CD14-positive monocyte (primary cell): ENCODE measurements around the gene SLC35B4. TPM values are rescaled to one million over a fixed set of nuclear protein-coding genes. Genes with fewer than 3 reads are reported as not detected.

ENCODE experiments used
- DNase-seq, 3 donors: peaks; one replicate each; pipeline ENCODE4 v3.0.0-alpha.2; 2011 to 2022
- H2AFZ ChIP-seq: 2 replicates; pipeline ENCODE4 v1.6.0; 2012; ENCODE audit warnings: mild to moderate bottlenecking, low read depth, low read length, inconsistent platforms; ENCODE audit not compliant: insufficient read depth, poor library complexity, severe bottlenecking
- H3K27ac ChIP-seq, 2 donors: 1 replicate in 1 of 2; 2 replicates in 1 of 2; pipeline ENCODE4 v1.5.1; 2012 to 2013; ENCODE audit warnings: low read length in 2 of 2, control low read depth in 1 of 2, inconsistent platforms in 1 of 2, low read depth in 1 of 2, mild to moderate bottlenecking in 1 of 2
- H3K27me3 ChIP-seq, 2 donors: one replicate each; pipeline versions ENCODE4 v1.6.0 to v1.6.1; 2011 to 2013; ENCODE audit warnings: low read length in 2 of 2; ENCODE audit not compliant: control insufficient read depth in 2 of 2, insufficient read depth in 2 of 2
- H3K36me3 ChIP-seq, 2 donors: replicated peaks in 1 of 2; 1 replicate in 1 of 2; 2 replicates in 1 of 2; pipeline versions ENCODE4 v1.5.1 to v1.6.1; 2012 to 2013; ENCODE audit warnings: low read length in 2 of 2, control low read depth in 1 of 2, inconsistent platforms in 1 of 2, mild to moderate bottlenecking in 1 of 2; ENCODE audit not compliant: insufficient read depth in 2 of 2, control insufficient read depth in 1 of 2
- H3K4me1 ChIP-seq, 2 donors: 1 replicate in 1 of 2; 2 replicates in 1 of 2; pipeline versions ENCODE4 v1.5.1 to v1.6.1; 2012 to 2013; ENCODE audit warnings: low read length in 2 of 2, control low read depth in 1 of 2, inconsistent platforms in 1 of 2, mild to moderate bottlenecking in 1 of 2, moderate library complexity in 1 of 2; ENCODE audit not compliant: insufficient read depth in 2 of 2, control insufficient read depth in 1 of 2
- H3K4me2 ChIP-seq: replicated peaks from 2 replicates; pipeline ENCODE3; 2012; ENCODE audit warnings: low read length, moderate library complexity, mild to moderate bottlenecking; ENCODE audit not compliant: poor library complexity, severe bottlenecking; ENCODE audit errors: extremely low read depth
- H3K4me3 ChIP-seq, 3 experiments: fragments of 200-600 bp in 1 of 3; sonication (generic) in 1 of 3; replicated peaks in 1 of 3; 1 replicate in 2 of 3; 2 replicates in 1 of 3; pipeline ENCODE4 v1.5.1; 2011 to 2013; ENCODE audit warnings: low read length in 3 of 3, mild to moderate bottlenecking in 3 of 3, control low read depth in 2 of 3, low read depth in 2 of 3, inconsistent platforms in 1 of 3, moderate library complexity in 1 of 3
- H3K79me2 ChIP-seq: 2 replicates; pipeline ENCODE4 v1.6.0; 2012; ENCODE audit warnings: mild to moderate bottlenecking, control low read depth, inconsistent platforms, low read length, moderate library complexity; ENCODE audit not compliant: insufficient read depth
- H3K9ac ChIP-seq: 2 replicates; pipeline ENCODE4 v1.6.0; 2017; ENCODE audit warnings: low read length, mild to moderate bottlenecking; ENCODE audit not compliant: insufficient read depth, poor library complexity, severe bottlenecking
- H3K9me3 ChIP-seq, 2 donors: replicated peaks in 1 of 2; 1 replicate in 1 of 2; 2 replicates in 1 of 2; pipeline versions ENCODE4 v1.5.1 to v1.6.1; 2012 to 2013; ENCODE audit warnings: low read length in 2 of 2, control low read depth in 1 of 2; ENCODE audit not compliant: control insufficient read depth in 1 of 2, insufficient read depth in 1 of 2
- H4K20me1 ChIP-seq: 2 replicates; pipeline ENCODE4 v1.6.0; 2012; ENCODE audit warnings: mild to moderate bottlenecking, low read length, control low read depth, moderate library complexity; ENCODE audit not compliant: insufficient read depth
- H3K27ac Mint-ChIP-seq, 7 donors: one replicate each; pipeline ENCODE4 v1.8.0; 2020; ENCODE audit warnings: mild to moderate bottlenecking in 7 of 7, mixed read lengths in 7 of 7, moderate library complexity in 6 of 7, inconsistent platforms in 2 of 7
- H3K27me3 Mint-ChIP-seq, 3 donors: one replicate each; pipeline ENCODE4 v1.8.0; 2021 to 2022; ENCODE audit warnings: low read depth in 3 of 3, mild to moderate bottlenecking in 3 of 3, mixed read lengths in 3 of 3, moderate library complexity in 3 of 3, inconsistent platforms in 1 of 3
- H3K36me3 Mint-ChIP-seq, 2 donors: one replicate each; pipeline ENCODE4 v1.8.0; 2020; ENCODE audit warnings: mixed read lengths in 2 of 2, inconsistent platforms in 1 of 2, mild to moderate bottlenecking in 1 of 2
- H3K4me1 Mint-ChIP-seq: one replicate; pipeline ENCODE4 v1.8.0; 2020; ENCODE audit warnings: mild to moderate bottlenecking, mixed read lengths
- H3K4me3 Mint-ChIP-seq, 2 donors: one replicate each; pipeline ENCODE4 v1.8.0; 2020; ENCODE audit warnings: mild to moderate bottlenecking in 2 of 2, mixed read lengths in 2 of 2, moderate library complexity in 1 of 2
- H3K9me3 Mint-ChIP-seq, 7 donors: one replicate each; pipeline ENCODE4 v1.8.0; 2020 to 2022; ENCODE audit warnings: mixed read lengths in 7 of 7, mild to moderate bottlenecking in 6 of 7, moderate library complexity in 6 of 7, inconsistent platforms in 2 of 7
- CTCF ChIP-seq: fragments of 200-600 bp; IDR thresholded peaks from one replicate; pipeline ENCODE4 v1.8.0; 2022; ENCODE audit warnings: antibody characterized with exemption, mild to moderate bottlenecking
- WGBS: methylation state at CpG from one replicate; pipeline ENCODE4 v1.1.5; 2013; ENCODE audit warnings: missing lambda C conversion rate; ENCODE audit not compliant: insufficient coverage; 5-methylcytosine and 5-hydroxymethylcytosine counted together
- intact Hi-C, 2 donors: fragments of 100-400 bp; cut with micrococcal nuclease; formaldehyde crosslinking; loops; one replicate each; pipeline versions ENCODE4 v1.15.0 to v1.15.1; 2023
- polyA plus RNA-seq, 3 donors: library from polyadenylated mRNA; depleted of rRNA in 1 of 3; unstranded in 2 of 3; stranded (reverse) in 1 of 3; fragments of 300-500 nt in 2 of 3; fragments of >200 nt in 1 of 3; fragmentation: Illumina TruSeq in 2 of 3; gene quantifications; 1 replicate in 2 of 3; 2 replicates in 1 of 3; pipeline ENCODE4 v1.2.3, GENCODE V29; 2012 to 2021

The SLC35B4 gene
- polyA plus RNA-seq, 3 donors = 9.4 to 21.1 (median 12.7) TPM

DNA sequence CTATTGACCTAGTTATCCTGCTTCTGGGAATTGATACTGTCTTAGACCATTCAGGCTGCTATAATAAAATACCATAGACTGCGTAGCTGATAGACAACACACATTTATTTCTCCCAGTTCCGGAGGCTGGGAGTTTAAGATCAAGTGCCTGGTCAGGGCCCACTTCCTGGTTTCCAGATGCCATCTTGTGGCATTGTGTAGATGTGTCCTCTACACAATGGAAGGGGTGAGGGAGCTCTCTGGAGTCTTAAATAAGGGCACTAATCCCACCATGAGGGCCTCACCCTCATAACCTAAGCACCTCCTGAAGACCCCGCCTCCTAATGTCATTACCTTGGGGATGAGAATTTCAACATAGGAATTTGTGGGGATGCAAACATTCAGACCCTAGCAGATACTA, 62.4 kb downstream of the SLC35B4 start:
- TF ChIP-seq CTCF = peak; percentile 53
- H3K27me3 Mint-ChIP-seq = peaks cover 0 to 3% (median 2%) of the 10 kb centered on the region in 3 donors
- WGBS = no CpG with 5 or more reads among the region's 3 CpGs

GRCh38 chr7:134248196-134248595, 68.5 kb downstream of the SLC35B4 start:
- WGBS = 80% methylated on average over 2 of the region's 3 CpGs
- Histone ChIP-seq H3K4me3 (no peak overlapping the region), H3K9me3 (no peaks in the 10 kb centered on the region), H3K4me2 (no peak overlapping the region), H3K27ac (no peak overlapping the region), H3K4me1 (no peaks in the 10 kb centered on the region), H3K79me2 (no peaks in the 10 kb centered on the region), H3K27me3 (no peaks in the 10 kb centered on the region), H3K9ac (no peak overlapping the region), H4K20me1 (no peaks in the 10 kb centered on the region), H2AFZ (no peak overlapping the region), H3K36me3 (no peaks in the 10 kb centered on the region)
- peaks cover 2 to 11% (median 4%) of the 10 kb centered on the region in 3 donors for H3K27me3 Mint-ChIP-seq
- no peak for DNase-seq
- H3K4me3 Mint-ChIP-seq = no peak overlapping the region
- H3K27ac Mint-ChIP-seq = no peak overlapping the region
- intact Hi-C loops = no loop called here
- H3K4me1 Mint-ChIP-seq = no peaks in the 10 kb centered on the region
- H3K9me3 Mint-ChIP-seq = peaks cover 0 to 3% (median 1%) of the 10 kb centered on the region in 7 donors
- TF ChIP-seq CTCF = no peak
- H3K36me3 Mint-ChIP-seq = no peaks in the 10 kb centered on the region

More for the DNA sequence above, 62.4 kb downstream of the SLC35B4 start:
- no peaks in the 10 kb centered on the region for H3K36me3 Mint-ChIP-seq
- peaks cover 21% of the 10 kb centered on the region for H3K4me1 Mint-ChIP-seq
- no peak overlapping the region for H3K27ac ChIP-seq
- H3K9me3 ChIP-seq = no peaks in the 10 kb centered on the region
- H3K9me3 Mint-ChIP-seq = peaks cover 0 to 2% (median 0%) of the 10 kb centered on the region in 7 donors
- peak overlapping the region in 1 of 7 donors; percentile 1 for H3K27ac Mint-ChIP-seq
- no peaks in the 10 kb centered on the region for H3K36me3 ChIP-seq
- H3K4me1 ChIP-seq = peaks cover 8 to 11% of the 10 kb centered on the region in 2 donors
- H3K4me2 ChIP-seq = no peak overlapping the region
- no peaks in the 10 kb centered on the region for H3K27me3 ChIP-seq
- H2AFZ ChIP-seq = no peak overlapping the region
- H3K9ac ChIP-seq = no peak overlapping the region
- H4K20me1 ChIP-seq = no peaks in the 10 kb centered on the region
- H3K79me2 ChIP-seq = no peaks in the 10 kb centered on the region
- H3K4me3 Mint-ChIP-seq = no peak overlapping the region
- peak; percentile 5 to 39 (median 30) for DNase-seq
- no peak overlapping the region for H3K4me3 ChIP-seq
- intact Hi-C loops = no loop called here
